CD4-positive, alpha-beta T cell (primary cell): ENCODE data around the gene RETREG2. TPM values are rescaled to one million over a fixed set of nuclear protein-coding genes. Genes with fewer than 3 reads are reported as not detected.

Experiments
- ATAC-seq: fragments of 200-7000 bp; cut with Tn5 transposase; one replicate; pipeline ENCODE4 v1.10.0; 2022; ENCODE audit warnings: mild to moderate bottlenecking; ENCODE audit not compliant: poor library complexity
- CTCF ChIA-PET: fragments of 350-600 bp; sonication (Branson Sonifier 250); formaldehyde crosslinking; loops from one replicate; lab custom pipeline; 2021; ENCODE audit warnings: antibody characterized with exemption, inconsistent platforms; lab: Charles Lee
- POLR2A ChIA-PET: fragments of 350-600 bp; sonication (Branson Sonifier 250); formaldehyde crosslinking; loops from one replicate; lab custom pipeline; 2021; ENCODE audit warnings: antibody characterized with exemption, inconsistent platforms; lab: Charles Lee
- DNase-seq, 14 experiments: peaks; one replicate each; pipeline ENCODE4 v3.0.0-alpha.2; 2013 to 2020; ENCODE audit warnings: mixed read lengths in 2 of 14
- H3K27ac ChIP-seq, 2 donors: one replicate each; pipeline versions ENCODE4 v1.5.1 to v1.7.0; 2013; ENCODE audit warnings: low read length in 2 of 2, low read depth in 1 of 2, mild to moderate bottlenecking in 1 of 2
- H3K27me3 ChIP-seq, 2 experiments: 1 replicate in 1 of 2; 2 replicates in 1 of 2; pipeline versions ENCODE4 v1.6.1 to v1.7.0; 2013; ENCODE audit warnings: low read length in 2 of 2, control low read depth in 1 of 2, mild to moderate bottlenecking in 1 of 2, moderate library complexity in 1 of 2; ENCODE audit not compliant: insufficient read depth in 2 of 2, control insufficient read depth in 1 of 2
- H3K36me3 ChIP-seq: one replicate; pipeline ENCODE4 v1.6.1; 2013; ENCODE audit warnings: low read length, control low read depth; ENCODE audit not compliant: insufficient read depth
- H3K4me1 ChIP-seq: one replicate; pipeline ENCODE4 v1.6.1; 2013; ENCODE audit warnings: low read length, control low read depth; ENCODE audit not compliant: insufficient read depth
- H3K4me3 ChIP-seq: one replicate; pipeline ENCODE4 v1.5.1; 2013; ENCODE audit warnings: mild to moderate bottlenecking, low read length, moderate library complexity
- H3K9me3 ChIP-seq, 2 experiments: 1 replicate in 1 of 2; 2 replicates in 1 of 2; pipeline versions ENCODE4 v1.6.1 to v1.7.0; 2013; ENCODE audit warnings: low read length in 2 of 2, mild to moderate bottlenecking in 2 of 2, control low read depth in 1 of 2, moderate library complexity in 1 of 2; ENCODE audit not compliant: control insufficient read depth in 1 of 2, insufficient read depth in 1 of 2
- H3K27ac Mint-ChIP-seq: one replicate; pipeline ENCODE4 v1.8.0; 2020; ENCODE audit warnings: mixed read lengths
- H3K27me3 Mint-ChIP-seq: one replicate; pipeline ENCODE4 v1.8.0; 2021; ENCODE audit warnings: mixed read lengths
- H3K36me3 Mint-ChIP-seq: one replicate; pipeline ENCODE4 v1.8.0; 2021; ENCODE audit warnings: low read depth, mixed read lengths
- H3K4me1 Mint-ChIP-seq: one replicate; pipeline ENCODE4 v1.8.0; 2021; ENCODE audit warnings: low read depth, mixed read lengths
- H3K4me3 Mint-ChIP-seq: one replicate; pipeline ENCODE4 v1.8.0; 2020; ENCODE audit warnings: mild to moderate bottlenecking, mixed read lengths
- H3K9me3 Mint-ChIP-seq: one replicate; pipeline ENCODE4 v1.8.0; 2020; ENCODE audit warnings: mixed read lengths
- intact Hi-C, 2 experiments: fragments of 100-400 bp; cut with DNase I in 1 of 2; cut with micrococcal nuclease in 1 of 2; formaldehyde crosslinking; loops; one replicate each; pipeline versions ENCODE4 v1.15.1 to v1.9.0; 2023 to 2025; cut with DNase I, micrococcal nuclease
- total RNA-seq, 174 experiments: library from RNA in 2 of 174; stranded (reverse) in 2 of 174; gene quantifications; one replicate each; pipeline ENCODE4 v1.2.3 and lab custom pipeline; 2021 to 2026
- TF ChIP-seq, protein P1 (sequence below): fragments of 200-600 bp; IDR thresholded peaks from one replicate; pipeline ENCODE4 v1.8.0; 2022; ENCODE audit warnings: antibody characterized with exemption, mild to moderate bottlenecking

Gene RETREG2
- total RNA-seq, 2 experiments from 2014 or later: 82.3 to 83.2 TPM

DNA sequence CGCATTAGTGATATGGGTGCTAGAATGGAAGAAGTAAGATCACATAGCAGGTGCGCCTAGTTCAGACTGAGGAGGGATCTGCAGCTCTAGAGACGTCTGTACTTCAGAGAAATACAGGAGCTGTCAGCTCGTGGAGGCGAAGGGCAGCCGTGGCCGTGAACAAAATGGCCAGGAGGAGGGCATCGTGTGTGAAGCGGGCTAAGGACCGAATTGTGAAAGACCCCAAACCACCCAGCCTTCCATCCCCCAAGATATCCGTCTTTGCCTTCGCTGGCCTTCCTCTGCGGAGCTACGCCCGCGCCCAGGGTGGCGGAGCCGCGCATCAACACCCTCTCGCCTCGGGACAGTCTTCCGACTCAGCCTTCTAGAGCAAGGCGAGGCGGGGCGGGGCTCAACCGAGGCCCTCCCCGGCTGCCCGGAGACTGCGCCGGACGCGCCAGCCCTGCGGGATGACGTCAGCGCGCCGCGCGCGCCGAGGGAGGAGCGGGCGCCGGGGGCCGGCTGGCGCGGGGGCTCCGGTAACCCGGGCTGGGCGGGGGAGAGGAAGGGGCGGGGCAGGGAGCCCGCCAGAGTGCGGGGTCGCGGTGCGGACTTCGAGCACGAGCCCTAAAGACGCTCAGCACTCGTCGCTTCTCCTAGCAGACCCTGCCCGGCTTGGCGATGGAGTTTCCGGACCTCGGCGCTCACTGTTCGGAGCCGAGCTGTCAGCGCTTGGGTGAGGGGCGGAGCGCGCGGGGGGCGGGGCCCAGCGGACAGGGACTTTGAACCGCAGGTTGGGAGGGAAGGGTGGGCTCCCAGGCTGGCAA is 28.5 kb downstream of the RETREG2 start, which contains the start of gene ZFAND2B:
Gene ZFAND2B (plus strand): TSS at position 455 of the 806 bp plus-strand sequence. CDS start 206 bp downstream, at position 661.
- Mint-ChIP-seq H3K27me3 (no peaks in the 10 kb centered on the region), H3K4me3 (peak within 1 kb of the TSS; percentile 90), H3K4me1 (peaks cover 45% of the 10 kb centered on the region), H3K36me3 (peaks cover 26% of the 10 kb centered on the region), H3K27ac (peak within 1 kb of the TSS; percentile 93), H3K9me3 (no peaks in the 10 kb centered on the region)
- POLR2A ChIA-PET: interaction anchor here (0.6 to 4.8 kb wide), 22 partner anchors 8 to 182 kb away, joined by 3 to 139 read pairs (median 12); partner anchors contain the start of genes ABCB6, ANKZF1, ATG9A and CNPPD1
- H3K36me3 ChIP-seq: peaks cover 21% of the 10 kb centered on the region
- DNase-seq: peak; percentile 88 to 98 (median 95)
- H3K27ac ChIP-seq: peak within 1 kb of the TSS; percentile 89 to 90
- ATAC-seq: peak; percentile 93
- peak within 1 kb of the TSS; percentile 69 for H3K4me3 ChIP-seq
- no peaks in the 10 kb centered on the region for H3K9me3 ChIP-seq
- CTCF ChIA-PET: interaction anchor here (0.9 to 4.2 kb wide), 10 partner anchors 13 to 226 kb away, joined by 3 to 32 read pairs (median 5); partner anchors contain the start of genes CNPPD1, DNPEP and NHEJ1
- peaks cover 53% of the 10 kb centered on the region for H3K4me1 ChIP-seq
- TF ChIP-seq, protein P1, sequence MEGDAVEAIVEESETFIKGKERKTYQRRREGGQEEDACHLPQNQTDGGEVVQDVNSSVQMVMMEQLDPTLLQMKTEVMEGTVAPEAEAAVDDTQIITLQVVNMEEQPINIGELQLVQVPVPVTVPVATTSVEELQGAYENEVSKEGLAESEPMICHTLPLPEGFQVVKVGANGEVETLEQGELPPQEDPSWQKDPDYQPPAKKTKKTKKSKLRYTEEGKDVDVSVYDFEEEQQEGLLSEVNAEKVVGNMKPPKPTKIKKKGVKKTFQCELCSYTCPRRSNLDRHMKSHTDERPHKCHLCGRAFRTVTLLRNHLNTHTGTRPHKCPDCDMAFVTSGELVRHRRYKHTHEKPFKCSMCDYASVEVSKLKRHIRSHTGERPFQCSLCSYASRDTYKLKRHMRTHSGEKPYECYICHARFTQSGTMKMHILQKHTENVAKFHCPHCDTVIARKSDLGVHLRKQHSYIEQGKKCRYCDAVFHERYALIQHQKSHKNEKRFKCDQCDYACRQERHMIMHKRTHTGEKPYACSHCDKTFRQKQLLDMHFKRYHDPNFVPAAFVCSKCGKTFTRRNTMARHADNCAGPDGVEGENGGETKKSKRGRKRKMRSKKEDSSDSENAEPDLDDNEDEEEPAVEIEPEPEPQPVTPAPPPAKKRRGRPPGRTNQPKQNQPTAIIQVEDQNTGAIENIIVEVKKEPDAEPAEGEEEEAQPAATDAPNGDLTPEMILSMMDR: no peak
- H3K27me3 ChIP-seq: no peaks in the 10 kb centered on the region
- intact Hi-C loops: loop anchor here (1.0 to 10.0 kb wide), 6 partner anchors 28 to 338 kb away; partner anchors contain the start of genes CHPF (in 1 of the 2), DNAJB2 (in 1 of the 2), DNPEP (in 1 of the 2) and RETREG2 (in 1 of the 2)

GRCh38 chr2:219207134-219207883 is 29.2 kb downstream of the RETREG2 start:
- H3K9me3 ChIP-seq: no peaks in the 10 kb centered on the region
- Mint-ChIP-seq H3K9me3 (no peaks in the 10 kb centered on the region), H3K27me3 (no peaks in the 10 kb centered on the region), H3K36me3 (peaks cover 26% of the 10 kb centered on the region), H3K27ac (peak overlapping the region; percentile 93), H3K4me1 (peaks cover 47% of the 10 kb centered on the region), H3K4me3 (peak overlapping the region; percentile 90)
- H3K4me3 ChIP-seq: peak overlapping the region; percentile 69
- peaks cover 21% of the 10 kb centered on the region for H3K36me3 ChIP-seq
- intact Hi-C loops: loop anchor here in 1 of 2 experiments (10.0 kb wide), 2 partner anchors 177 to 337 kb away; partner anchors contain the start of genes CHPF, DNPEP and TMEM198
- ChIA-PET POLR2A (interaction anchor here (0.6 to 4.8 kb wide), 17 partner anchors 11 to 88 kb away, joined by 3 to 139 read pairs (median 13); partner anchors contain the start of genes ABCB6, ANKZF1, ATG9A and CNPPD1), CTCF (interaction anchor here (1.2 to 4.2 kb wide), 6 partner anchors 14 to 227 kb away, joined by 3 to 32 read pairs (median 8); partner anchors contain the start of genes CNPPD1 and NHEJ1)
- ATAC-seq (no peak), DNase-seq (peak in 1 of 14 experiments; percentile 17)
- TF ChIP-seq, protein P1: no peak
- peak overlapping the region; percentile 87 to 89 for H3K27ac ChIP-seq
- H3K4me1 ChIP-seq: peaks cover 53% of the 10 kb centered on the region
- no peaks in the 10 kb centered on the region for H3K27me3 ChIP-seq
